GM19023 (cell line): ENCODE results near the gene CTNNA3.

ENCODE experiments used
- ATAC-seq: cut with Tn5 transposase; IDR thresholded peaks from one replicate; pipeline ENCODE4 v1.9.1; 2021; ENCODE audit warnings: mild to moderate bottlenecking, moderate library complexity; ENCODE audit not compliant: unreplicated experiment

Gene CTNNA3

GRCh38 chr10:66281327-66281726 is 1414.7 kb downstream of the CTNNA3 start:
- no peak for ATAC-seq

- no peak for ATAC-seq
These were observed 1418.5 kb downstream of the CTNNA3 start for GRCh38 chr10:66277481-66277880.

- no peak for ATAC-seq
These were observed 1422.0 kb downstream of the CTNNA3 start for GRCh38 chr10:66273966-66274519.

GRCh38 chr10:66265398-66265797 is 1430.6 kb downstream of the CTNNA3 start:
- ATAC-seq = no peak

- no peak for ATAC-seq
These were observed 1436.2 kb downstream of the CTNNA3 start for GRCh38 chr10:66259836-66260235.

- no peak for ATAC-seq
These were observed 1437.3 kb downstream of the CTNNA3 start for GRCh38 chr10:66258693-66259092.

- ATAC-seq = no peak
These were observed 1438.2 kb downstream of the CTNNA3 start for GRCh38 chr10:66257801-66258200.

- ATAC-seq = no peak
These were observed 1443.0 kb downstream of the CTNNA3 start for GRCh38 chr10:66252986-66253385.

GRCh38 chr10:66246177-66246576 is 1449.8 kb downstream of the CTNNA3 start:
- ATAC-seq = no peak

GRCh38 chr10:66244953-66245352 is 1451.0 kb downstream of the CTNNA3 start:
- ATAC-seq = no peak

GRCh38 chr10:66242885-66243284 is 1453.1 kb downstream of the CTNNA3 start:
- ATAC-seq = no peak

GRCh38 chr10:66239062-66239461 is 1456.9 kb downstream of the CTNNA3 start:
- ATAC-seq = no peak

- ATAC-seq = no peak
These were observed 1457.7 kb downstream of the CTNNA3 start for GRCh38 chr10:66238343-66238742.

GRCh38 chr10:66234872-66235271 is 1461.1 kb downstream of the CTNNA3 start:
- no peak for ATAC-seq

- ATAC-seq = no peak
These were observed 1467.1 kb downstream of the CTNNA3 start for GRCh38 chr10:66228887-66229286.

GRCh38 chr10:66223656-66224055 is 1472.3 kb downstream of the CTNNA3 start:
- no peak for ATAC-seq

GRCh38 chr10:66222462-66223046 is 1473.4 kb downstream of the CTNNA3 start:
- no peak for ATAC-seq

- no peak for ATAC-seq
These were observed 1476.9 kb downstream of the CTNNA3 start for GRCh38 chr10:66218981-66219587.

GRCh38 chr10:66218289-66218688 is 1477.7 kb downstream of the CTNNA3 start:
- ATAC-seq = no peak

- ATAC-seq = no peak
These were observed 1480.1 kb downstream of the CTNNA3 start for GRCh38 chr10:66215920-66216319.

GRCh38 chr10:66214721-66215404 is 1481.1 kb downstream of the CTNNA3 start:
- ATAC-seq = no peak

GRCh38 chr10:66209025-66209424 is 1487.0 kb downstream of the CTNNA3 start:
- ATAC-seq = no peak
